CD4-positive, alpha-beta T cell (primary cell): ENCODE measurements around the gene OPRD1. TPM values are rescaled to one million over a fixed set of nuclear protein-coding genes. Genes with fewer than 3 reads are reported as not detected.

ENCODE experiments used
- ATAC-seq: fragments of 200-7000 bp; cut with Tn5 transposase; one replicate; pipeline ENCODE4 v1.10.0; 2022; ENCODE audit warnings: mild to moderate bottlenecking; ENCODE audit not compliant: poor library complexity
- CTCF ChIA-PET: fragments of 350-600 bp; sonication (Branson Sonifier 250); formaldehyde crosslinking; loops from one replicate; lab custom pipeline; 2021; ENCODE audit warnings: antibody characterized with exemption, inconsistent platforms; lab: Charles Lee
- POLR2A ChIA-PET: fragments of 350-600 bp; sonication (Branson Sonifier 250); formaldehyde crosslinking; loops from one replicate; lab custom pipeline; 2021; ENCODE audit warnings: antibody characterized with exemption, inconsistent platforms; lab: Charles Lee
- DNase-seq, 14 experiments: peaks; one replicate each; pipeline ENCODE4 v3.0.0-alpha.2; 2013 to 2020; ENCODE audit warnings: mixed read lengths in 2 of 14
- H3K27ac ChIP-seq, 2 donors: one replicate each; pipeline versions ENCODE4 v1.5.1 to v1.7.0; 2013; ENCODE audit warnings: low read length in 2 of 2, low read depth in 1 of 2, mild to moderate bottlenecking in 1 of 2
- H3K27me3 ChIP-seq, 2 experiments: 1 replicate in 1 of 2; 2 replicates in 1 of 2; pipeline versions ENCODE4 v1.6.1 to v1.7.0; 2013; ENCODE audit warnings: low read length in 2 of 2, control low read depth in 1 of 2, mild to moderate bottlenecking in 1 of 2, moderate library complexity in 1 of 2; ENCODE audit not compliant: insufficient read depth in 2 of 2, control insufficient read depth in 1 of 2
- H3K36me3 ChIP-seq: one replicate; pipeline ENCODE4 v1.6.1; 2013; ENCODE audit warnings: low read length, control low read depth; ENCODE audit not compliant: insufficient read depth
- H3K4me1 ChIP-seq: one replicate; pipeline ENCODE4 v1.6.1; 2013; ENCODE audit warnings: low read length, control low read depth; ENCODE audit not compliant: insufficient read depth
- H3K4me3 ChIP-seq: one replicate; pipeline ENCODE4 v1.5.1; 2013; ENCODE audit warnings: mild to moderate bottlenecking, low read length, moderate library complexity
- H3K9me3 ChIP-seq, 2 experiments: 1 replicate in 1 of 2; 2 replicates in 1 of 2; pipeline versions ENCODE4 v1.6.1 to v1.7.0; 2013; ENCODE audit warnings: low read length in 2 of 2, mild to moderate bottlenecking in 2 of 2, control low read depth in 1 of 2, moderate library complexity in 1 of 2; ENCODE audit not compliant: control insufficient read depth in 1 of 2, insufficient read depth in 1 of 2
- H3K27ac Mint-ChIP-seq: one replicate; pipeline ENCODE4 v1.8.0; 2020; ENCODE audit warnings: mixed read lengths
- H3K27me3 Mint-ChIP-seq: one replicate; pipeline ENCODE4 v1.8.0; 2021; ENCODE audit warnings: mixed read lengths
- H3K36me3 Mint-ChIP-seq: one replicate; pipeline ENCODE4 v1.8.0; 2021; ENCODE audit warnings: low read depth, mixed read lengths
- H3K4me1 Mint-ChIP-seq: one replicate; pipeline ENCODE4 v1.8.0; 2021; ENCODE audit warnings: low read depth, mixed read lengths
- H3K4me3 Mint-ChIP-seq: one replicate; pipeline ENCODE4 v1.8.0; 2020; ENCODE audit warnings: mild to moderate bottlenecking, mixed read lengths
- H3K9me3 Mint-ChIP-seq: one replicate; pipeline ENCODE4 v1.8.0; 2020; ENCODE audit warnings: mixed read lengths
- CTCF ChIP-seq: fragments of 200-600 bp; IDR thresholded peaks from one replicate; pipeline ENCODE4 v1.8.0; 2022; ENCODE audit warnings: antibody characterized with exemption, mild to moderate bottlenecking
- intact Hi-C, 2 experiments: fragments of 100-400 bp; cut with DNase I in 1 of 2; cut with micrococcal nuclease in 1 of 2; formaldehyde crosslinking; loops; one replicate each; pipeline versions ENCODE4 v1.15.1 to v1.9.0; 2023 to 2025; cut with DNase I, micrococcal nuclease
- total RNA-seq, 174 experiments: library from RNA in 2 of 174; stranded (reverse) in 2 of 174; gene quantifications; one replicate each; pipeline ENCODE4 v1.2.3 and lab custom pipeline; 2021 to 2026

OPRD1 gene
- total RNA-seq, 2 experiments from 2014 or later: not detected

GRCh38 chr1:28773105-28773504 is 38.9 kb upstream of the OPRD1 start:
- Histone ChIP-seq H3K4me3 (no peak overlapping the region), H3K4me1 (peaks cover 14% of the 10 kb centered on the region), H3K9me3 (no peaks in the 10 kb centered on the region), H3K27me3 (no peaks in the 10 kb centered on the region), H3K27ac (no peak overlapping the region), H3K36me3 (peaks cover 23% of the 10 kb centered on the region)
- peaks cover 13% of the 10 kb centered on the region for H3K4me1 Mint-ChIP-seq
- ChIA-PET POLR2A (interaction anchor here (0.8 kb wide), 1 partner anchor 409 kb away, joined by 3 read pairs; the partner anchor contains the start of gene SRSF4), CTCF (interaction anchor here (1.0 to 3.2 kb wide), 2 partner anchors 12 to 37 kb away, joined by 3 to 18 read pairs; partner anchors contain the start of gene YTHDF2)
- no peaks in the 10 kb centered on the region for H3K27me3 Mint-ChIP-seq
- H3K27ac Mint-ChIP-seq: no peak overlapping the region
- no peak for ATAC-seq
- peaks cover 36% of the 10 kb centered on the region for H3K36me3 Mint-ChIP-seq
- H3K4me3 Mint-ChIP-seq: no peak overlapping the region
- H3K9me3 Mint-ChIP-seq: no peaks in the 10 kb centered on the region
- intact Hi-C loops: no loop called here
- TF ChIP-seq CTCF: no peak
- DNase-seq: no peak

- no peaks in the 10 kb centered on the region for H3K9me3 ChIP-seq
- Mint-ChIP-seq H3K9me3 (no peaks in the 10 kb centered on the region), H3K36me3 (peaks cover 15% of the 10 kb centered on the region), H3K27ac (peak overlapping the region; percentile 90), H3K4me3 (peak overlapping the region; percentile 88), H3K27me3 (no peaks in the 10 kb centered on the region), H3K4me1 (peaks cover 13% of the 10 kb centered on the region)
- DNase-seq (peak; percentile 39 to 89 (median 66)), ATAC-seq (peak; percentile 93)
- ChIA-PET CTCF (interaction anchor here (0.8 to 3.2 kb wide), 7 partner anchors 9 to 405 kb away, joined by 3 to 18 read pairs (median 3); partner anchors contain the start of genes PHACTR4 and YTHDF2), POLR2A (interaction anchor here (0.6 to 2.9 kb wide), 21 partner anchors 9 to 1106 kb away, joined by 3 to 41 read pairs (median 7); partner anchors contain the start of genes ATP5IF1, GMEB1, RCC1 and RNU11)
- H3K36me3 ChIP-seq: peaks cover 8% of the 10 kb centered on the region
- no peak for TF ChIP-seq CTCF
- intact Hi-C loops: no loop called here
- H3K4me1 ChIP-seq: peaks cover 14% of the 10 kb centered on the region
- H3K27me3 ChIP-seq: no peaks in the 10 kb centered on the region
- H3K27ac ChIP-seq: peak overlapping the region; percentile 26 to 38
- H3K4me3 ChIP-seq: peak overlapping the region; percentile 54
These were observed 36.6 kb upstream of the OPRD1 start for GRCh38 chr1:28775121-28775942.

GRCh38 chr1:28776341-28776740 is 35.6 kb upstream of the OPRD1 start:
- Histone ChIP-seq H3K9me3 (no peaks in the 10 kb centered on the region), H3K4me3 (no peak overlapping the region), H3K27me3 (no peaks in the 10 kb centered on the region), H3K36me3 (peaks cover 3% of the 10 kb centered on the region), H3K27ac (no peak overlapping the region), H3K4me1 (peaks cover 14% of the 10 kb centered on the region)
- intact Hi-C loops: no loop called here
- Mint-ChIP-seq H3K27me3 (no peaks in the 10 kb centered on the region), H3K9me3 (no peaks in the 10 kb centered on the region), H3K4me1 (peaks cover 13% of the 10 kb centered on the region), H3K27ac (peak overlapping the region; percentile 90), H3K4me3 (no peak overlapping the region), H3K36me3 (peaks cover 15% of the 10 kb centered on the region)
- ATAC-seq: no peak
- CTCF ChIA-PET: interaction anchor here (2.7 to 3.2 kb wide), 2 partner anchors 9 to 40 kb away, joined by 16 to 18 read pairs; partner anchors contain the start of gene YTHDF2
- no peak for TF ChIP-seq CTCF
- POLR2A ChIA-PET: interaction anchor here (1.7 to 2.9 kb wide), 5 partner anchors 8 to 405 kb away, joined by 15 to 41 read pairs (median 18); partner anchors contain the start of genes RNU11, SRSF4, TAF12 and YTHDF2
- DNase-seq: no peak
